H1 (cell line): ENCODE data around the gene UCHL5. TPM values are rescaled to one million over a fixed set of nuclear protein-coding genes. Genes with fewer than 3 reads are reported as not detected.

Experiments used
- BACH1 ChIP-seq: IDR thresholded peaks from 2 replicates; pipeline ENCODE4 v1.6.1; 2012; ENCODE audit warnings: low read length, improper control_type of control experiment
- BRCA1 ChIP-seq: IDR thresholded peaks from 2 replicates; pipeline ENCODE4 v1.6.1; 2012; ENCODE audit warnings: low read depth, low read length, improper control_type of control experiment
- CHD7 ChIP-seq: fragments of 300-600 bp; sonication (generic); IDR thresholded peaks from 2 replicates; pipeline ENCODE4 v1.7.1; 2012; ENCODE audit warnings: low read length, moderate library complexity, mild to moderate bottlenecking, inconsistent platforms; ENCODE audit not compliant: insufficient replicate concordance
- CTBP2 ChIP-seq: IDR thresholded peaks from 2 replicates; pipeline ENCODE4 v1.7.0; 2011; ENCODE audit warnings: borderline replicate concordance, mild to moderate bottlenecking, moderate library complexity, mixed read lengths, low read length; ENCODE audit not compliant: insufficient read depth, insufficient read length
- JUN ChIP-seq: IDR thresholded peaks from 2 replicates; pipeline ENCODE4 v1.6.1; 2011; ENCODE audit warnings: low read depth, mild to moderate bottlenecking, improper control_type of control experiment, low read length
- KDM4A ChIP-seq: IDR thresholded peaks from one replicate; pipeline ENCODE4 v1.7.1; 2012; ENCODE audit warnings: low read depth, mild to moderate bottlenecking, moderate library complexity, low read length, inconsistent platforms; ENCODE audit not compliant: severe bottlenecking
- RBBP5 ChIP-seq: IDR thresholded peaks from 2 replicates; pipeline ENCODE4 v1.7.1; 2012; ENCODE audit warnings: low read depth, mild to moderate bottlenecking, inconsistent platforms, low read length, moderate library complexity, borderline replicate concordance
- SIX5 ChIP-seq: IDR thresholded peaks from 2 replicates; pipeline ENCODE4 v1.6.1; 2011; ENCODE audit warnings: mild to moderate bottlenecking, low read depth, low read length
- SRF ChIP-seq: IDR thresholded peaks from 2 replicates; pipeline ENCODE4 v1.6.1; 2011; ENCODE audit warnings: mild to moderate bottlenecking, low read depth, low read length, moderate library complexity
- YY1 ChIP-seq: IDR thresholded peaks from 2 replicates; pipeline ENCODE4 v1.6.1; 2011; ENCODE audit warnings: low read depth, mild to moderate bottlenecking, low read length
- polyA plus RNA-seq, 7 experiments: library from polyadenylated mRNA; depleted of rRNA in 3 of 7; stranded (reverse) in 5 of 7; unstranded in 2 of 7; fragments of >200 nt in 5 of 7; fragments of 200-250 nt in 2 of 7; gene quantifications; 1 replicate in 5 of 7; 2 replicates in 1 of 7; 4 replicates in 1 of 7; pipeline versions ENCODE4 v1.2.1 to v1.2.3, GENCODE V29; 2011 to 2013; ENCODE audit warnings: missing spikeins in 2 of 7, mixed read lengths in 2 of 7
- total RNA-seq: library from RNA; stranded (reverse); fragmentation: NEBNext Ultra II Directional; extraction: Animal tissue kit (Norgen Biotek cat#: 25700); gene quantifications from 2 replicates; pipeline ENCODE4 v1.2.1, GENCODE V29; 2021

UCHL5 gene
- total and polyA plus RNA-seq, 2 of the 8 experiments (the other 6 are each of a cell fraction or from before 2014, with no cell fraction given): 12.0 to 40.0 TPM

GRCh38 chr1:193059282-193060114 lies at the start of gene UCHL5, which contains the start of gene RO60 (continued):
- TF ChIP-seq CHD7 (no peak), KDM4A (no peak), JUN (no peak), YY1 (no peak), CTBP2 (no peak), SRF (peak; percentile 50; the same call in 1 of the 2 replicates), RBBP5 (peak; percentile 75; the same call in 1 of the 2 replicates), SIX5 (no peak; the same call in 1 of the 2 replicates), BACH1 (no peak), BRCA1 (no peak)
